Common myeloid progenitor, CD34-positive (primary cell): Measurements from ENCODE around the gene MAGEA9B.
"Not testable (repeated sequence)": the region's sequence is repeated elsewhere in the genome, so short reads cannot be mapped to it uniquely, and the experiment has no call there.

ENCODE experiments used
- CTCF ChIA-PET: fragments of 350-600 bp; sonication (Branson Sonifier 250); formaldehyde crosslinking; loops from one replicate; lab custom pipeline; 2021; ENCODE audit warnings: antibody characterized with exemption; lab: Charles Lee
- POLR2A ChIA-PET: fragments of 350-600 bp; sonication (Branson Sonifier 250); formaldehyde crosslinking; loops from one replicate; lab custom pipeline; 2021; ENCODE audit warnings: antibody characterized with exemption; lab: Charles Lee
- DNase-seq, 3 donors: peaks; one replicate each; pipeline versions ENCODE4 v3.0.0 to v3.0.0-alpha.2; 2013
- H3K27ac ChIP-seq, 2 experiments: 1 replicate in 1 of 2; 2 replicates in 1 of 2; pipeline ENCODE4 v1.7.0; 2013; ENCODE audit warnings: inconsistent platforms in 2 of 2, low read length in 2 of 2, mild to moderate bottlenecking in 2 of 2, low read depth in 1 of 2, moderate library complexity in 1 of 2; ENCODE audit not compliant: severe bottlenecking in 2 of 2, insufficient read depth in 1 of 2, poor library complexity in 1 of 2
- H3K27me3 ChIP-seq, 5 experiments: replicated peaks in 2 of 5; 1 replicate in 3 of 5; 2 replicates in 2 of 5; pipeline versions ENCODE4 v1.6.1 to v1.7.0; 2013; ENCODE audit warnings: low read length in 4 of 5, mild to moderate bottlenecking in 2 of 5, moderate library complexity in 2 of 5, inconsistent platforms in 1 of 5; ENCODE audit not compliant: insufficient read depth in 5 of 5, control insufficient read depth in 4 of 5
- H3K36me3 ChIP-seq, 4 experiments: 1 replicate in 2 of 4; 2 replicates in 2 of 4; pipeline versions ENCODE4 v1.6.1 to v1.7.0; 2013; ENCODE audit warnings: low read length in 3 of 4, control low read depth in 1 of 4, mild to moderate bottlenecking in 1 of 4; ENCODE audit not compliant: control insufficient read depth in 4 of 4, insufficient read depth in 4 of 4
- H3K4me1 ChIP-seq, 4 experiments: 1 replicate in 3 of 4; 2 replicates in 1 of 4; pipeline versions ENCODE4 v1.6.1 to v1.7.1; 2013; ENCODE audit warnings: low read length in 3 of 4, mild to moderate bottlenecking in 3 of 4, control low read depth in 1 of 4, inconsistent platforms in 1 of 4, moderate library complexity in 1 of 4; ENCODE audit not compliant: control insufficient read depth in 4 of 4, insufficient read depth in 4 of 4; ENCODE audit errors: control extremely low read depth in 1 of 4
- H3K4me3 ChIP-seq, 7 experiments: 1 replicate in 4 of 7; 2 replicates in 3 of 7; pipeline versions ENCODE4 v1.5.1 to v1.7.0; 2013; ENCODE audit warnings: mild to moderate bottlenecking in 7 of 7, low read length in 6 of 7, moderate library complexity in 6 of 7, inconsistent platforms in 2 of 7, low read depth in 2 of 7, control low read depth in 1 of 7; ENCODE audit not compliant: insufficient read depth in 4 of 7, control insufficient read depth in 1 of 7; ENCODE audit errors: extremely low read depth in 1 of 7
- H3K9me3 ChIP-seq, 5 experiments: 1 replicate in 4 of 5; 2 replicates in 1 of 5; pipeline versions ENCODE4 v1.6.1 to v1.7.1; 2013; ENCODE audit warnings: low read length in 4 of 5, mild to moderate bottlenecking in 2 of 5, inconsistent platforms in 1 of 5, low read depth in 1 of 5, moderate library complexity in 1 of 5; ENCODE audit not compliant: control insufficient read depth in 4 of 5, insufficient read depth in 2 of 5; ENCODE audit errors: control extremely low read depth in 1 of 5
- WGBS: methylation state at CpG from one replicate; pipeline ENCODE4 v1.1.5; 2013; ENCODE audit not compliant: insufficient coverage; 5-methylcytosine and 5-hydroxymethylcytosine counted together

The MAGEA9B gene

DNA sequence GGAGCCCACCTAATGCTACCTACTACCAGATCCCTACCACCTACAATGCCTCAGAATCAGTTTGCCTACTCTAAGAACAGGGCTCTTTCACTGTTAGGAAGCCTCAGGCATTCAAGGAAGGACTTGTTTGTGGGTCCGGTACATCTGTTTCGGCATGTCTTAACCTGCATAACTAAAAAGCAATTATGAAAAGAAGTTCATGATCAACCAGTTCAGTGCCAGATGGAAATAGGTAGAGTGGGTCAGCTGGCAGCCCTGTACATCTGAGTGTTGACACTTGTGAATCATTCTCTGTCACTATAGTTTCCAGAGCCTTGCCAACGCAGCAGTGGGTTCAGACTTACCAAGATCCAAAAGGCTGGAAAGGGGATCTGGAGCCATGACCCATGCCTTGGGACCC, 41.0 kb upstream of the MAGEA9B start:
- Histone ChIP-seq H3K4me1 (peaks cover 4 to 19% (median 6%) of the 10 kb centered on the region in 4 experiments), H3K27me3 (peaks cover 0 to 3% (median 0%) of the 10 kb centered on the region in 5 experiments), H3K27ac (no peak overlapping the region), H3K9me3 (peaks cover 0 to 4% (median 0%) of the 10 kb centered on the region in 5 experiments), H3K4me3 (no peak overlapping the region), H3K36me3 (peaks cover 0 to 2% (median 0%) of the 10 kb centered on the region in 4 experiments)
- POLR2A ChIA-PET, result no interaction called here
- 90% methylated on average over 3 of the region's 3 CpGs for WGBS
- CTCF ChIA-PET, result no interaction called here
- no peak for DNase-seq

DNA sequence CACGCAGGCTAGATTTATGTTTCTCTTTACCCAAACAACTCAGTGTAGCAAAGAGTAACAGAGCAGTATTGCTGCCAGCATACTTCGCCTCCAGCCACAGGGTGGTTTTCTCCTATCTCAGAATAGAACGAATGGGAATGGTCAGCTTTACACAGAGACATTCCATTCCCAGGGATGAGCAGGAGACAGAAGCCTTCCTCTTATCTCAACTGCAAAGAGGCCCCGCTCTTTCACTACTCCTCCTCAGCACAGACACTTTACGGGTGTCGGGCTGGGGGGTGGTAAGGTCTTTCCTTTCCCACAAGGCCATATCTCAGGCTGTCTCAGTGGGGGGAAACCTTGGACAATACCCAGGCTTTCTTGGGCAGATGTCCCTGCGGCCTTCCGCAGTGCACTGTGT, 39.6 kb upstream of the MAGEA9B start:
- DNase-seq, H3K4me3 ChIP-seq, POLR2A ChIA-PET, H3K36me3 ChIP-seq, H3K27ac ChIP-seq, CTCF ChIA-PET, H3K27me3 ChIP-seq, H3K9me3 ChIP-seq: not testable (repeated sequence)
- peaks cover 4 to 14% (median 6%) of the 10 kb centered on the region in 4 experiments for H3K4me1 ChIP-seq
- WGBS, result 66% methylated on average over 3 of the region's 8 CpGs

DNA sequence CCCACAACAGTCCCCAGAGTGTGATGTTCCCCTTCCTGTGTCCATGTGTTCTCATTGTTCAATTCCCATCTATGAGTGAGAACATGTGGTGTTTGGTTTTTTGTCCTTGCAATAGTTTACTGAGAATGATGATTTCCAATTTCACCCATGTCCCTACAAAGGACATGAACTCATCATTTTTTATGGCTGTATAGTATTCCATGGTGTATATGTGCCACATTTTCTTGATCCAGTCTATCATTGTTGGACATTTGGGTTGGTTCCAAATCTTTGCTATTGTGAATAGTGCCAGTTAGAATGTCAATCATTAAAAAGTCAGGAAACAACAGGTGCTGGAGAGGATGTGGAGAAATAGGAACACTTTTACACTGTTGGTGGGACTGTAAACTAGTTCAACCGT, 32.4 kb upstream of the MAGEA9B start:
- H3K27ac ChIP-seq, H3K4me3 ChIP-seq, H3K4me1 ChIP-seq, H3K9me3 ChIP-seq, POLR2A ChIA-PET, CTCF ChIA-PET, H3K27me3 ChIP-seq, DNase-seq, H3K36me3 ChIP-seq: not testable (repeated sequence)
- WGBS, result no CpG with 5 or more reads among the region's 1 CpG

DNA sequence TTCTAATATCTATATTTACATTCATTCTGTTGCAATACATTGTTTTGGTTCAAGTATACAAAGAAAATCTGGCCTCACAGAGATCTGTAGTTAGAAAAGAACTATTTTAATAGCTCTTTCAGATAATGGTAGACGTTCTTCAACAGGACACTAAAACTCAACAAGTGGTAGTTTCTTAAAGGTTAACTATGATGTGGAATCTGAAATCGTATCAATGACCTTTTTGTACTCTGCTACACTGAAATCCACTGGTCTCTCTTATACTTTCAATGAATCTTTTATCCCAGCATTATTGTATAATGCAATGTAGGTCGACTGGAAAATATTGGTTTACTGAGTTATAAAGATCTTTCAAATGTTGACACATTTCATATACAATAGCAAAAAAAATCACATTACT, 31.6 kb upstream of the MAGEA9B start:
- H3K4me3 ChIP-seq, result no peak overlapping the region
- no peaks in the 10 kb centered on the region for H3K9me3 ChIP-seq
- no peaks in the 10 kb centered on the region for H3K36me3 ChIP-seq
- peaks cover 0 to 2% (median 0%) of the 10 kb centered on the region in 5 experiments for H3K27me3 ChIP-seq
- no peak overlapping the region for H3K27ac ChIP-seq
- no peaks in the 10 kb centered on the region for H3K4me1 ChIP-seq
- ChIA-PET POLR2A (no interaction called here), CTCF (no interaction called here)
- no CpG with 5 or more reads among the region's 3 CpGs for WGBS
- DNase-seq, result no peak

DNA sequence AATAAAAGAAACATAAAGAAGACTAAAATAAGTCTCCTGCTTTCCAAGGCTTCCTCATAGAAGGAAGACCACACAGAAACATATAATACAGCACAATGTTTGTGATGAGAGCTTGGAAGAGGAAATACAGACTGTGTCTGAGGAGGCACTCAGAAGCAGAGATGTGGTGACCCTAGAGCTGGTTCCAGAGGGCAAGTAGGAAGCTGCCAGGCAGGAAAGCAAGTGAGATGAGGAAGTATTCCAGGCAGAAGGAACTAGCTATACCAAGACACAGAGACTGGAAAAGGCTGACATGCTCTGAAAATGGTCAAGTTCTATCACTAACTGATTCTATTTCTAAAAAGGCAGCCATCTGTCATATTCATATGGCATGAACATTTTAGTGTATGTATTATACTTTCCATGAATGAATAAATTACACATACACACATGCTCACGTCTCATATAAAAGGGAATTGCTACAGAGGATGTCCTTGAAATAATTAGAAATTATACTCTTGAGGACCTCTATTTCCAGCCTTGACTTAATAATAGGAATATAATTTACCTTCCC, 24.4 kb upstream of the MAGEA9B start:
- Histone ChIP-seq H3K4me1 (no peaks in the 10 kb centered on the region), H3K4me3 (no peak overlapping the region), H3K36me3 (peaks cover 0 to 15% (median 3%) of the 10 kb centered on the region in 4 experiments), H3K27me3 (no peaks in the 10 kb centered on the region), H3K9me3 (no peaks in the 10 kb centered on the region), H3K27ac (no peak overlapping the region)
- POLR2A ChIA-PET, result no interaction called here
- CTCF ChIA-PET, result no interaction called here
- DNase-seq, result no peak
- WGBS, result no CpG with 5 or more reads among the region's 1 CpG

DNA sequence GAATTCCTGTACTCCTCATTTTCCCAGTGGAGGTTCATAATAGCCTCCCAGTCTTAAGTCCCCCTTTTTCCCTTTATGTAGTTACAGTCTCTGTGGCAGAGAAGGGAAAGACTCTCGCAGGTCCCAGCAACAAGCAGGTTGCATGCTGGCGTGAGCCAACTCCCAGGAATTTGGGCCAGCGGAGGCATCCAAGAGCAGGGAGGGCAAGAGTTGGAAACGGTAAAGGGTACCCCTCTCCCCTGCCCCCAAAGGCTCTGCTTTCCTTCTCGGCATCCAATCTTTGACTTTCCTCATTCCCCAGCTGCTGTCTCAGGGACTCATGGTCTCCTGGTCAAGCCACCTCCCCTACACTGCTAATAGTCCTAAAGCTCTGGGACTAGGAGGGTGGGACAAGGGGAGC, 23.3 kb upstream of the MAGEA9B start:
- ChIA-PET CTCF (no interaction called here), POLR2A (no interaction called here)
- H3K4me1 ChIP-seq, result no peaks in the 10 kb centered on the region
- H3K4me3 ChIP-seq, result no peak overlapping the region
- 80% methylated on average over 3 of the region's 5 CpGs for WGBS
- H3K27me3 ChIP-seq, result no peaks in the 10 kb centered on the region
- no peak overlapping the region for H3K27ac ChIP-seq
- H3K36me3 ChIP-seq, result peaks cover 0 to 20% (median 11%) of the 10 kb centered on the region in 4 experiments
- no peak for DNase-seq
- H3K9me3 ChIP-seq, result no peaks in the 10 kb centered on the region

DNA sequence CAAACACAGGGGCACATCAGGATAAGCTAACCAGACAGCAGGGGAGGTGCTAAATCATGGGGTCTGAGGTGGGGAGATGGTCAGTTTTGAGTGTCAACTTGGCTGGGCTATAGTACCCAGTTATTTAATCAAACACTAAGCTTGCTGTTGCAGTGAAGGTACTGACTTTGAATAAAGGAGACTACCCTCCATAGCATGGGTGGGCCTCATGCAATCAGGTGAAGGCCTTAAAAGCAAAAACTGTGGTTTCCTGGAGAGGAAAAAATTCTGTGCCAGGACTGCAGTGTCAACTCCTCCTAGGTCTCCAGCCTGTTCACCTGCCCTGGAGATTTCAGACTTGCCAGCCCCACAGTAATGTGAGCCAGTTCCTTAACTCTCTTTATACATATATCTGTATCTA, 20.4 kb upstream of the MAGEA9B start:
- POLR2A ChIA-PET, result no interaction called here
- Histone ChIP-seq H3K36me3 (peaks cover 2 to 22% (median 11%) of the 10 kb centered on the region in 4 experiments), H3K4me1 (no peaks in the 10 kb centered on the region), H3K4me3 (no peak overlapping the region), H3K27ac (no peak overlapping the region), H3K27me3 (no peaks in the 10 kb centered on the region), H3K9me3 (no peaks in the 10 kb centered on the region)
- no peak for DNase-seq
- CTCF ChIA-PET, result no interaction called here
